SIG-M5 (cell line): Measurements from ENCODE around the gene S100A2.
"Not testable (repeated sequence)": the region's sequence is repeated elsewhere in the genome, so short reads cannot be mapped to it uniquely, and the experiment has no call there.

Experiments used
- DNase-seq: peaks from one replicate; lab custom pipeline; 2025; lab: John Stamatoyannopoulos, UW

S100A2 gene

GRCh38 chr1:153532769-153533599 is 32.7 kb downstream of the S100A2 start:
- DNase-seq, result no peak

GRCh38 chr1:153532181-153532580 is 33.5 kb downstream of the S100A2 start:
- DNase-seq, result no peak

- DNase-seq, result no peak
Measured at GRCh38 chr1:153531638-153532037, 34.0 kb downstream of the S100A2 start.

- no peak for DNase-seq
Measured at GRCh38 chr1:153527683-153528040, 38.0 kb downstream of the S100A2 start.

GRCh38 chr1:153527023-153527682 is 38.5 kb downstream of the S100A2 start:
- DNase-seq, result no peak

- DNase-seq, result no peak
Measured at GRCh38 chr1:153526132-153526543, 39.5 kb downstream of the S100A2 start.

GRCh38 chr1:153525088-153525728 is 40.4 kb downstream of the S100A2 start:
- no peak for DNase-seq

GRCh38 chr1:153522353-153523048 is 43.1 kb downstream of the S100A2 start:
- DNase-seq, result not testable (repeated sequence)

- DNase-seq, result not testable (repeated sequence)
Measured at GRCh38 chr1:153521808-153522207, 43.8 kb downstream of the S100A2 start.

- no peak for DNase-seq
Measured at GRCh38 chr1:153520818-153521476, 44.7 kb downstream of the S100A2 start.

GRCh38 chr1:153520137-153520691 is 45.4 kb downstream of the S100A2 start:
- DNase-seq, result not testable (repeated sequence)

GRCh38 chr1:153519242-153519641 is 46.4 kb downstream of the S100A2 start:
- no peak for DNase-seq

- DNase-seq, result peak; percentile 47
Measured at GRCh38 chr1:153515504-153516394, 49.9 kb downstream of the S100A2 start.

- no peak for DNase-seq
Measured at GRCh38 chr1:153513666-153514065, 52.0 kb downstream of the S100A2 start.

- DNase-seq, result no peak
Measured at GRCh38 chr1:153513023-153513422, 52.6 kb downstream of the S100A2 start.
